ENCODE results near the gene APOBR.

DNA sequence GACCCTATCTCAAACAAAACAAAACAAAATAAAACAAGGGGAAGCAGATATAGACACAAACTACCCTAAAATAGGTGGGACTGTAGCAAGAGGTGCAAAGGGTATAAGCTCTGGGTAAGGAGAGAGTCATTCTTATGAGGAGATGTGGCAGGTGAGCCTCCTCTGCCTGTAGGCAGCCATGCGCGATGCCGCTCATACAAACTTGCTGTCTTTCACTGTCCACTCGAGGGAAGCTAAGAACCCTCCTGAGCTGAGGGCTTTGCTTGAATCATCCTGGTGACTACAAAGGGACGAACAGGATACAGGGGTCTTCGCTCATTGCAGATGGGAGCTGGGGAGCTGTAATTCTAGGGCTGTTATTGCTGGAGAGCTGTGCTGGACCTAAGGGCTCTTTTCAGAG is 27.0 kb downstream of the APOBR start:
- TF ChIP-seq, protein P1, sequence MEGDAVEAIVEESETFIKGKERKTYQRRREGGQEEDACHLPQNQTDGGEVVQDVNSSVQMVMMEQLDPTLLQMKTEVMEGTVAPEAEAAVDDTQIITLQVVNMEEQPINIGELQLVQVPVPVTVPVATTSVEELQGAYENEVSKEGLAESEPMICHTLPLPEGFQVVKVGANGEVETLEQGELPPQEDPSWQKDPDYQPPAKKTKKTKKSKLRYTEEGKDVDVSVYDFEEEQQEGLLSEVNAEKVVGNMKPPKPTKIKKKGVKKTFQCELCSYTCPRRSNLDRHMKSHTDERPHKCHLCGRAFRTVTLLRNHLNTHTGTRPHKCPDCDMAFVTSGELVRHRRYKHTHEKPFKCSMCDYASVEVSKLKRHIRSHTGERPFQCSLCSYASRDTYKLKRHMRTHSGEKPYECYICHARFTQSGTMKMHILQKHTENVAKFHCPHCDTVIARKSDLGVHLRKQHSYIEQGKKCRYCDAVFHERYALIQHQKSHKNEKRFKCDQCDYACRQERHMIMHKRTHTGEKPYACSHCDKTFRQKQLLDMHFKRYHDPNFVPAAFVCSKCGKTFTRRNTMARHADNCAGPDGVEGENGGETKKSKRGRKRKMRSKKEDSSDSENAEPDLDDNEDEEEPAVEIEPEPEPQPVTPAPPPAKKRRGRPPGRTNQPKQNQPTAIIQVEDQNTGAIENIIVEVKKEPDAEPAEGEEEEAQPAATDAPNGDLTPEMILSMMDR (conservative IDR thresholded peaks at IDR 0.05; ENCODE audit: low read length) = no peak
- no peak for TF ChIP-seq EZH2phosphoT487 (IDR thresholded peaks at IDR 0.05; ENCODE audit: borderline replicate concordance, low read depth, low read length)

All from OCI-LY7 (cell line).